NCI-H1048 (cell line): Measurements from ENCODE around the gene SUMO1.
"Not testable (repeated sequence)": the region's sequence is repeated elsewhere in the genome, so short reads cannot be mapped to it uniquely, and the experiment has no call there.

Experiments used
- DNase-seq: peaks from one replicate; lab custom pipeline; 2025; lab: John Stamatoyannopoulos, UW

Gene SUMO1

DNA sequence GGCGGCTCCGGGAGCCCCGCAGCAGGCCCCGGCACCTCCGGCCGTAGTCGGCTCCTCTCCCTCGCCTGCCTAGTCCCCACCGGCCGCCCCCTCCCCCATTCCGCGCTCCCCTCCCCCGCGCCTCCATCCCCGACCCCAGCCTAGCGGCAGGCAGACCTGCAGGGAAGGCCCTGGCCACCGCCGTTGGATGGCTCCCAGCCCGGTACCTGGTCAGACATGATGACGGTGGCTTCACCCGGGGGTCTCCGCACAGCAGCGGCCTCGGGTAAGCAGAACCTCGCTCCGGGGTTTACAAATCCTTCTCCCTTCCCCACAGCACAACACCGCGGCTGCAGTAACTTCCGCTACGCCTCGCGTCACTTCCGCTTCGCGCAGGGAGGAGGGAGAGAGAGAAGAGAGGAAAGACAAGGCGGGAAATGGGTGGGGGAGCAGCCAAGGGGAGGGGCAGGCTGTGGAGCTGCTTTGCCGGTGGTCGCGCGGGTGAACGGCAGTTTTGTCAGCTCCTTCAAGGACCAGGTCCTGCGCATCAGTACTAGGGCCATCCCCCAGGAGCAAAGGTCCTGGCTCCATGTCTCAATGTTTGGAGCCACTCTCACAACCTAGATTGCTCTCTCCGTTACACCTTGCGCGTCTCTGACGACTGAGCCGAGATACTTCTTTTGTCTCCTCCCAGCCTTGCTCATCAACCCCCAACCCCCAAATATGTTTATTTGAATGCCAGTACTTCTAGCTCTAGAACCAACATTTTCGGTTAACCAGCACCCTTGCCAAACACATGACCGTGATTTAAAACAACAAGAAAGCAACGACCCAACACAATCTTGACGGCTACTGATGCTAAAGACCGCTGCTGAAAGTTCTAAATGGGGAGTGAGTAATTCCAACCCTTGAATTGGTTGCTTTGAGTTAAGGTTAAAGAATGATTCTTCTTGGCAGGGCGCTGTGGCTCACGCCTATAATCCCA lies at the start of gene SUMO1:
TSS of gene SUMO1 (minus strand) at position 364 of the 964 bp plus-strand sequence. CDS start at position 218, 146 bp downstream.
- peak; percentile 54 for DNase-seq

DNA sequence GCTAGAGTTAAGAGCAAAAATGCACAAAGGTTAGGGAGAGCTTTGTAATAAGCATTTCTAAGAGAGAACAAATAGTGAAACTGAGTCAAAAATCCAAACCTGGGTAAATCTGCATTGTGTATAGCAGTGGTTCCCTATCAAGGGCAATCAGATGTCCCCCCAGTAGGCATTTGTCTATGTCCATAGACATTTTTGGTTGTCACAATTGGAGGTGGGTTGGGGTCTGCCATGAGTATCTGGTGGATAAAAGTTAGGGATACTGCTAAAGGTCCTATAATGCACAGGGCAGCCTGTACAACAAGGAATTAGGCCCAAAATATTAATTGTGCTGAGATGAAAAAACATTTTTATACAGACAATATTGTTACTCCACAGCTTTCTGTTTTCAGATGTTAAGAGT lies 48.2 kb upstream of the SUMO1 start:
- DNase-seq: no peak

DNA sequence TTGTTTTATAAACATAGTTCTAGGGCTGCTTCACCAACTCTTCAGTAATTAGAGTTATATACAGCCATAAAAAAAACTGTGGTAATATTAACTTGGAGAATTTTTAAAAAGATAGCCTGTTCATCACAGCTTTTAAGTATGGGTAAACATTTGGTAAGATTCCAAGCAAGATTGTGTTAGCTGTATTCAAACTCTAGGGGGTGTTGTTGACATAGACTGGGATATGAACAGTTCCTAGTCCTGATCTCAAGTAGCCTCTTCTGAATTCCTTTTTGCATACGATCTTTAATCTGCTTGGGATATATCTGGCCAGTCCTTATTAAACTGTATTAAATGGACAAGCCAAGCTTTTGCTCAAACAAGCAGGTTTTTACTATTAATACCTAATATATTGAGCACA lies 40.5 kb upstream of the SUMO1 start:
- DNase-seq: no peak

DNA sequence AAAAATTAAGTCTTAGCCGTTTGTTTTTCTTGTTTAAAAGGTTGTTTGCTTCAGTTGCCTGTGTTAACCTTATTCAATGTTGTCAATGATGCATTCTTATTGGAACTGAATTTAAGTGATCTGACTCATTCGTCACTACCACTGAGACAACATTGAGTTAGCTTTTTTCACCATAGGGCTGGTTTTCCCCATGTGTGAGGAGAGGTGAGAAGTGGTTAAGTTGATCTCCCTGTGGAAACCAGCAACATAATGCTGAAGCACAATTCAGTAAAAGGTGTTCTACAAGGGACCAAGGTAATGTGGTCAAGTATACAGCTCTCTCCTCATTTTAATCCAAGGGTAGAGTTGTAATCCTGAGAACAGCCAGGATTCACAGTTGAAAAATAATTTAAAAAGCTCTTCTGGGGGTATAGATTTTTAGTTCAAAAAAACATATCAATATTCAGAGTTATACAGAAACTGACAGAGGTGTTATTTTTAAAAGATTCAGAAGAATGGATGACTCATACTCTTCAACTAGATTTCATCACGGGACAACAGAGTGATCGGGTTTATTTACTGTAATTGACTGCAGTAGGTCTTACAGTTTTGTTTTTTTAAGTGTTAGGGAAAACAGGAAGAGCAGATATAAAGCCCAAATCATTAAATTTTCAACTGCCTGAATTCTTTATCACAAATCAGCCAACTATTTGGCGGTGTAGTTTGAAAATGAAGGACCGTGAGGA lies 39.8 kb upstream of the SUMO1 start:
- no peak for DNase-seq

DNA sequence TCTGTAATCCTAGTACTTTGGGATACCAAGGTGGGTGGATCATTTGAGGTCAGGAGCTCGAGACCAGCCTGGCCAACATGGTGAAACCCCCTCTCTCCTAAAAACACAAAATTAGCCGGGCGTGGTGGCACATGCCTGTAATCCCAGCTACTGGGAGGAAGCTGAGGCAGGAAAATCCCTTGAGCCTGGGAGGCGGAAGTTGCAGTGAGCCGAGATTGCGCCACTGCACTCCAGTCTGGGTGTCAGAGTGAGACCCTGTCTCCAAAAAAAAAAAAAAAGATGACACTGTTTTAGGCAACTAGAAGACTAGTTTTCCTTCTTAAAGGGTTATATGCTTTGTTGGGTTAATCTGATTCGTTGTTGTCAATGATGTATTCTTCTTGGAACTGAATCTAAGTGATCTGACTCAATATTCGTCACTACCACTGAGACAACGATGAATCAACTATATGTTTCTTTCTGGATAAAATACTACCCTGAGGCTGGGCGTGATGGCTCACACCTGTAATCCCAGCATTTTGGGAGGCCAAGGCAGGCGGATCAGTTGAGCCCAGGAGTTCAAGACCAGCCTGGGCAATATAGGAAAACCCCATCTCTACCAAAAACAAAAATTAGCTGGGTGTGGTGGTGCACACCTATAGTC lies 37.8 kb upstream of the SUMO1 start:
- not testable (repeated sequence) for DNase-seq

DNA sequence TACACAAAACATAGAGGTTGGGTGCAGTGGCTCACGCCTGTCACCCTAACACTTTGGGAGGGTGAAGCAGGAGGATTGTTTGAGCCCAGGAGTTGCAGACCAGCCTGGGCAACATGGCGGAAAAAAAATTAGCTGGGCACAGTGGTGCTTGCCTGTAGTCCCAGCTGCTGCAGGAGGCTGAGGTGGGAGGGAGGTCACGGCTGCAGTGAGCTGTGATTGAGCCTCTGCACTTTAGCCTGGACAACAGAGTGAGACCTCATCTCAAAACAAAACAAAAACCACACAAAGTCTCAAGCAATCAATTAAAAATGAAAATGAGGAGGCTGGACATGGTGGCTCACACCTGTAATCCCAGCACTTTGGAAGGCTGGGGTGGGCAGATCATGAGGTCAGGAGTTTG lies 32.1 kb upstream of the SUMO1 start:
- DNase-seq: no peak

DNA sequence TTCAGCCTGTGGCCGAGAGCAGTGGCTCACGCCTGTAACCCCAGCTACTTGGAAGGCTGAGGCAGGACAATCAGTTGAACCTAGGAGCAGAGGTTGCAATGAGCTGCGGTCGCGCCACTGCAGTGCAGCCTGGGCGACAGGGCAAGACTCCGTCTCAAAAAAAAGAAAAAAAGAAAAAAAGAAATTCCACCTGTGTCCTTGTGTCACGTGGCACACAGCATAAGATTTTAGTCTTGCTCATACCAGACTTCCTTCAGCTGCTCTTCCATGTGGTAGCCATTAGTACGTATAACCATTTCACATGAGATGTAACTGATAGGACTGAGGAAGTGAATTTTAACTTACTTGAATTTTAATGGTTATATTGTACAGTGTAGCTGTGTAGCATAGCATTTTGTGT lies 31.2 kb upstream of the SUMO1 start:
- no peak for DNase-seq

DNA sequence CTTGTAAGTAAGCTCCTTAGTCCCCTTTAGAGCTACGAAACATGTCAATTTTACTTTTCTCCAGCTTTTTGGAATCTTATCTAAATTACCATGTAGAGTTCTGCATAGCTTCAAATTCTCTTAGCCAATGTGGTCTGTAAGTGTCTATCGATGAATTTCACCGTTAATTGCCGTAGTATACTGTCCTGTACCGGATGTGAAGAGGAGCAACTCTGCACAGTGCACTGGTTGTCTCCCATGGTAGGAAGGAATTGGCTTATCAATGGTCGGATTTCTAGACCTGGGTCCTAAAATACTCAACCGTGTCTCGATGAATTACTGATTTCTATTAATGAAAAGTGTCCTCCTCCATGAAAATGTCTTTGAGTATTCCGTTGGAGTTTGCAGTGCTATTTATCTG lies 29.1 kb upstream of the SUMO1 start:
- DNase-seq: no peak

DNA sequence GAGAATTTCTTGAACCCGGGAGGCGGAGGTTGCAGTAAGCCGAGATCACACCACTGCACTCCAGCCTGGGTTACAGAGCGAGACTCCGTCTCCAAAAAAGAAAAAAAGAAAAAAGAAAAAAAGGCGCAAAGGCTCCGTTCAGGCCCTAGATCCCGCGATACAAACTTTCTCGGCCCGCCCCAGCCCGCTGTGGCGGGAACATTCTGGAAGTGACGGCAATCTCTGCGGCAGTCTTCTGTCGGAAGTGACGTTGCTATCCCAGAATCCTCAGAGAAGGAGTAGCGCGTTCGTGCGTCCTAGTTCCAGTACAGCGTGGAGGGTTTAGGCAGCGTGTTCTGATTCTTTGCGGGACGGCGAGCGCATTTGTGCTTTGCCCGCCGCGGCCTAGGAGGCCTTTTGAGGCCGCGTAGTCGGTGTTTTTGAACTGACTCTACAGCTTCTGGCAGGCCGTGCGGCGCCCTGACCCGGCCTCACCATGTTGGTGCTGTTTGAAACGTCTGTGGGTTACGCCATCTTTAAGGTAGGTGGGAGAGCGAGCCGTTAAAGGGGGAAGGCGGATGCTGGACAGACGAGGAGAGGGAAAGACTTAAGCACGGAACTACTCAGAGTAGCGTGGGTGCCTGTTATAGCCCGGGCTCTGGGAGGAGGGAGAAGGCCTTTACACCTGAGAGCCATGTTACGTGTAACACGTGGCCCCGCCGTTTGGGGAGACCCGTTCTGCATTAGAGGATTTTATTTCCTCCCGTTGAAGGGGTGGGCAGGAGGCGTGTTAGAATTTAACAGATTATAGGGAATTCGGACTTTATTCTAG lies 27.3 kb upstream of the SUMO1 start, which contains the start of gene NOP58:
TSS of gene NOP58 (plus strand) at position 297 of the 811 bp plus-strand sequence. CDS start at position 476, 179 bp downstream.
- peak; percentile 93 for DNase-seq

DNA sequence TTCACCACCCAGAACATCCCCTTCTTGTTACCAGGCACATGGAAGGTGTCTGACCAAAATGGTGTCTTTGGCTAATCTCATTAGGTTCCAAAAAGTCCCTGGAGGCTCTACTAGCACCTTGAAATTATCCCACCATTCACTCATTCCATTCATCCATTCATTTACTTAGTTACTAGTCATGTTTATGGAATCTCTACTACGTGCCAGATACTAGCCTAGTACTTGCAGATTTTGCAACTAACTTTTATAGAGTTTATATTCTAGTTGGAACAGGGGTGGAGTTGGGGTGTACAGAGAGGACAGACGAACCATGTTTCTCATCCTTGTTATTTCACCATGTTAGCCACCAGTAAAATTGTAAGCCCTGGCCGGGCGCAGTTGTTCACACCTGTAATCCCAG lies 23.1 kb upstream of the SUMO1 start:
- no peak for DNase-seq

DNA sequence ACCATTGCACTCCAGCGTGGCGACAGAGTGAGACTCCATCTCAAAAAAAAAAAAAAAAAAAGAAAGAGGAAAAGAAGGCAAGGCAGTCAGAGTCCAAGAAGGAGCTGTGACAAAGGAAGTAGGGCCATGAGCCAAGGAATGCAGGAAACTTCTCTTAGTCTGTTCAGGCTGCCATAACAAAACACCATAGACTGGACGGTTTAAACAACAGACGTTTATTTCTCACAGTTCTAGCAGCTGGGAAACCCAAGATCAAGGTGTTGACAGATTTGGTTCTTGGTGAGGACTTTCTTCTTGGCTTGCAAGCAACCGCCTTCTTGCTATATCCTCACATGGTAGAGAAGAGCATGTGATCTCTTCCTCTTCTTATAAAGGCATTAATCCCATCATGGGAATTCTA lies 13.1 kb upstream of the SUMO1 start:
- DNase-seq: no peak

DNA sequence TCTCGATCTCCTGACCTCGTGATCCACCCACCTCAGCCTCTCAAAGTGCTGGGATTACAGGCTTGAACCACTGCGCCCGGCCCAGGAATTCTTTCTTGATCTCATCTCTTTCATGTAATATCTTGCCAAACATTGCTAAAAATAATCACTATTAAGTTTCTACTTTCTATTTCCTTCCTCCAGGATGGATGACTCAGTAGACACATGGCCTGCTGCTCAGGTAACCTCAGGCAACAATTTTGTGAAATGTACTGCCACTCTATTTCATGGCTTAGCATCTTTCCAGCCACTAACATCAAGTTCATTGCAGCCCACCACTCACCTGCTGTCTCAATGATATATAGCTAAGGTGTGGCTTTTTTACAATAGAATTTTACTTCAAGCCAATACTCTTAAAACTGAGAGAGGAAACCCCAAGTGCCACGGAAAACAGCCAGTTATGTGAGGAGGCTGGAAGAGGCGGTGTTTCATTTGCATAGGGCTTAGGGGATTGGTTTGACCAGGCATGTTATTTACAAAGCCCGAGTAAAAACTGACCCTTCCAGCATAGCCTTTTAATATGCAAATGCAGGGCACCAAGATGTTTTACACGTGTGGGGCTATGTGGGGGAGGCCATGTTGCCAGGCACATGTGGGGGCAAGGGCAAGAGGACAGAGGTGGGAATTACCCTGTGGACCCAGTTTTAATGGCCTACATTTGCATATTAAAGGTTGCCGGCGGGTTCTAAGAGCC lies 11.3 kb upstream of the SUMO1 start:
- no peak for DNase-seq

DNA sequence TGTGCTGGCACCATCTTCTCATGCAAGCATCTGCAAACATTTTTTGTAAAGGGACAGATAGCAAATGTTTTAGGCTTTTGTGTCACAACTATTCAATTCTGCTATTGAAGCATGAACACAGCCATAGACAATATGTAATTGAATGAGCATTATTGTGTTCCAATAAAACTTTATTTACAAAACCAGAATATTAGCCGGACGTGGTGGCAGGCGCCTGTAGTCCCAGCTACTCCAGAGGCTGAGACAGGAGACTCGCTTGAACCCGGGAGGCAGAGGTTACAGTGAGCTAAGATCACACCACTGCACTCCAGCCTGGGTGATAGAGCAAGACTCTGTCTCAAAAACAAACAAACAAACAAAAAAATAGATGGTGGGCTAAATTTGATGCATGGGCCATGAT lies 9.3 kb upstream of the SUMO1 start:
- not testable (repeated sequence) for DNase-seq

DNA sequence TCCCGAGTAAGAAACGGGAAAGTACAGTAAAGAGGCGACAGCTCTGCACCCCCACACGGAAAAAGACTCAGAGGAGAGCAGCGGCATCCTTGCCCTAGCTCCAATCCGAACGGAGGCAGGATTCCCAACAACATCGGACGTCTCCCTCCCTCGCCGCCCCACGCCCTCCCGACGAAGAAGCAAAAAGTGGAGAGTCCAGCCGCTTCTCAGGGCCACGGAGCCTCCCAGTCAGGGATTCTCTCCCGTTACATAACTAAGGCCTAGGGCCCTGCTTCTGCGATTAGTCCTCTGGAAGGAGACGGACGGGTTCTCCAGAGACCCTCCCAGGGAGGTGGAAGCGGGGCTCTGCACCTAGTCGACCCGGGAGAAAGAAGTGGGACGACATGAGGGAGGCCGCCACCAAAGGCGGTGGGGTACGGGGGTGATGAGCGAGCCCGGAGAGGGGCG lies 587 bp downstream of the SUMO1 start:
- no peak for DNase-seq

DNA sequence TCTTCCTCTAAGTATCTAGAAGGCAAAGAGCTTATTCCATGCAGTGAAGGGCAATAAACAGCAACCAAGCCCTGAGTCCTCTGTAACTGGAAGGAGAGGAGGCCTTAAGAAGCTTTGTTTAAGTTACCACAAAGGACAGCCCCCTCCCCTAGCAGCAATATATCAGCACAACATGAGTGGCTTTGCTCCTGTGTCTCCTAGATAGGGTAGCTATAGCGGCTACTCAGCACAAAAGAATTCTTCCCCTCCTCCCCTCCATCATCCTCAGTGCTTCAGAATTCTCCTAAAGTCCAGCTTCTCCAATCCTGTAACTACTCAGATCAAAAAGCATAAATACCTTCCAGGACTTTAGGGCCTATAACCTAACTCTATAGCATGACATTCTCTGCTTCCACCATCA lies 16.5 kb downstream of the SUMO1 start:
- DNase-seq: no peak

DNA sequence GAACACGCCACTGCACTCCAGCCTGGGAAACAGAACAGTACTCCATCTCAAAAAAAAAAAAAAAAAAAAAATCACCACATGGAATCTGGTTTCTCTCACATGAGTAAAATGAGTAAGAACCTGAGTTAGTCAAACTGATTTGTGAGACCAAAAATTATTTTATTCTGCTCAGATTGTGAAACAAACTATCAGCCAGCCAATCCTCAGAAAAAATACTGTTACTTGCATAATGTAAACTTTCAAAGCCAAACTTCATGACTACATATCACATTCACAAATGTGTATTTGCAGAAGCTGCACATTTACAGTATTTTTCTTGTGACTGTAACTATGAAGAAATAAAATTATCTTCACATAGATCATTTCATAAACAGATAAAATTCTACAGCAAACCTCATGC lies 23.2 kb downstream of the SUMO1 start:
- no peak for DNase-seq

DNA sequence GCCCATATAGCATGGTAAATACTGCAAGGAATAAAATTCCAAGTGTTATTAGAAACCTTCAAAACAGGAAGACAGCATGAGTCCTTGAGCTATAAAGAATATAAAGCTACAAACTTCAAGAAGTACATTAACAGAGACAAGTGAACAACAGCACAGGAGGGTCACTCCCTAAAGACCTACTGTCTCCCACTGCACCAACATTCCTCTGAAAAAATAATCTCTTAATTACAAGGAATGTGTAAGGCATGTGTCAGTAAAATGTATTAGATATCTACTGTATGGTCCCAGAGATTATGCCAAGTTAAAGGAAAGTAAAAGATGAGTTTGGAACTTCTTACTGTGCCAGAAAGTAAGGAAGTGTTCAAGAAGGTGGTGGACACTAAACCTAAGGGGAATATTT lies 29.9 kb downstream of the SUMO1 start:
- no peak for DNase-seq

DNA sequence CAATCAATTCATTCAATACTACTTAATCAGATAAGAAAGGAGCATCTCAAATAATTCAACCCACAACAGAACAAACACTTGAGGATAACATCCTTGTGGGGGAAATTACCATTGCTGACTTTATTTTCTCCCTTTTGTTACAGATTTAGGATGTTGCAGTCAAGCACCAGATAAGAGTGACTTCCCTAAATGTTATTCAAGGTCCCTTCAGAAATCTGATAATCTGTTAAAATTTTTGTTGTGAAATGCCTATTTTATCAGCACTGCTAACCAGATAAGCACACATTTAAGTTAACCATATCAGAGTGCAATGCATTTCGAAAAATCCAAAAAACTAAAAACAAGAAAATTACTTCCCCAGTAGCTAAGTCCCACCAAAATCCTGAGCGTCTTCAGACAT lies 33.5 kb downstream of the SUMO1 start:
- DNase-seq: no peak

DNA sequence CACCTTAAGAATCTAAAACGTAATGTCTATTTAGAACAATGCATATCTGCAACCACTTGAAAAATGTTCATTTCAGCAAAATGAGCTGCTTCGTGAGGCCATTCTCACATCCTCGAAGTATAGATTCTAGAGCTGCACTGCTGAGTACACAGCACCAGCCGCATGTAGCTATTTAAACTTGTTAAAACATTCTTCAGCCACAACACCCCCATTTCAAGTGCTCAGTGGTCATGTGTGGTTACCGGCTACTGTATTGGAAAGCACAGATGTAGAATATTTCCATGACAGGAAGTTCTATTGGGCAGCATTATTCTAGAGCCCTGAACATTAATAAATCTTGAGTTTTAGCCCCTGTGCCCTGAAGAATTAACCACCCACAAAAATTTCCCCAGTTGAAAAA lies 35.0 kb downstream of the SUMO1 start:
- DNase-seq: no peak

DNA sequence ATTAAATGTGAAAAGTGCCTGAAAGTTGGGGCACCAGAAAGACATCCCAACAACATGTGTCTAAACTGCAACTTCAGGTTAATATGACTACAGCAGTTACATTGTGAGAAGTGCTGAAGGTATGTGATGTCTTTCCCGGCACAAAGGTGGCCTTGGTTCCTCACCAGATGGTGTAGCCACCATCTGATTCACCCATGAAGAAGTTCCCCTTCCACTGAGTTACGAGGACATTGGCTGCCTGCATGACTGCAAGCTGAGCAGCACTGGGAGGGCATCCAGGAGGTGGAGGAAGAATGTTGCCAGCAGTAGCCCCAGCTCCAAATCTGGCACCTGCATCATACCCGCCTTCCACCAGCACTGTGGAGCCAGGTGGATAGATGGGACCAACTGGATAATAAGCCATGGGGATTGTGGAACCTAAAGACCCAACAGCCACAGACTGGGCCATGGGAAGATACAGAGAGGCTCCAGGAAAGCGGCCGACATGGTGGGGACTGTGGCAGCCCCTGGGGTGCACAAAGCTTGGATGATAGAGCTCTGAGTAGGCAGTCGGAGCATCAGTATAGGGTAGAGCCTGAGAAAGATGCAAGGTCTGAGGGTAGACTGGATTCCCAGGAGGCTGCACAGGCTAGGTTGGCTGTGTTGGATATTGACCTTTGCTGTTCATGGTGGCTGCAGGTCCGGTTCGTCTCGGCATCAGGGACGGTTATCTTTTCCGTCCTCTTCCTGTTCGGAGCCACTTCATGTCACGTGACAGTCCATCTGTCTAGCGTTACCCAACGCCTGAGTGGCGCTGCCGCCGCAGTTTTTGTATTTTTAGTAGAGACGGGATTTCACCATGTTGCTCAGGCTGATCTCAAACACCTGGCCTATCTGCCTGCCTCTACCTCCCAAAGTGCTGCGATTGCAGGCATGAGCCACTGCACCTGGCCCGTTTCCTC lies 36.9 kb downstream of the SUMO1 start:
- no peak for DNase-seq
